NCI-H69 (cell line): ENCODE data around the gene DNAI4.
"Not testable (repeated sequence)": the region's sequence is repeated elsewhere in the genome, so short reads cannot be mapped to it uniquely, and the experiment has no call there.

Source experiments
- DNase-seq: peaks from one replicate; lab custom pipeline; 2025; lab: John Stamatoyannopoulos, UW

Gene DNAI4

GRCh38 chr1:66929146-66929688 lies 4.6 kb upstream of the DNAI4 start:
- peak; percentile 11 for DNase-seq

- peak; percentile 4 for DNase-seq
Measured at GRCh38 chr1:66927528-66927927, 2.9 kb upstream of the DNAI4 start.

GRCh38 chr1:66925944-66926343 lies 1.3 kb upstream of the DNAI4 start:
- DNase-seq, result peak; percentile 76

DNA sequence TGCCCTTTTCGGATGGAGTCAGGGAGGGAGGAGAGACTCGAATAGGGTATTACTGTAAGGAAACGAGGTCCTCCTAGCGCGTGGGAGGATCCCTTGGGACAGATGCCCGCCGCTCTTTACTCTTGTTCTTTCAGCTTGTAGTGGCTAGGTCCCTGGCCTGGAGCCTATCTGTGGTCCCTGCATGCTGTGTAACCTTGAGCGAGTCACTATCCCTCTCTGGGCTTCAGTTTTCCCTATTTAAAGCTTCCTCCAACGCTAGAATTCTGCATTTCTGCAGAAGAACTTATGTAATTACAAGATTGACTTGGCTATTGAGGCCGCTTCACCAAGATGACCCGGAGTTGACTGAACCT lies 878 bp upstream of the DNAI4 start:
- no peak for DNase-seq

DNA sequence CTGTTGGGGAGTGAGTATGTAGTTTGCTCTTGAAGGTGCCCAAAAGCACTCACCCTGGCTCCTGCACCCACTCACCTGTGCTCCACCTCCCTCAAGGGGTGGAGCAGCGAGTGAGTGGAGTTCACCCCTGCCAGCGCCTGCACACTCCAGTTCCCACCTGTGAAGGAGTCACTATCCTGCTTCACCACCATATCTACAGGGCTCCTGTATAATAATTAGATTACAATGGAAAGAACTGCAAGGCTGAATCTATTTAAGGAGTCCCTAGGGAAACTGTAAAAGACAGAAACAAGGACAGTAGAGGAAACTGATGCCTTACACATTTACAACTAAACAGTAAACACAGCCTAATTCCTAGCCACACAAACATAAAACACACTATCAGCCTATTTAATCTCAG lies 4.1 kb downstream of the DNAI4 start:
- DNase-seq, result no peak

- no peak for DNase-seq
Measured at GRCh38 chr1:66919828-66920227, 4.8 kb downstream of the DNAI4 start.

DNA sequence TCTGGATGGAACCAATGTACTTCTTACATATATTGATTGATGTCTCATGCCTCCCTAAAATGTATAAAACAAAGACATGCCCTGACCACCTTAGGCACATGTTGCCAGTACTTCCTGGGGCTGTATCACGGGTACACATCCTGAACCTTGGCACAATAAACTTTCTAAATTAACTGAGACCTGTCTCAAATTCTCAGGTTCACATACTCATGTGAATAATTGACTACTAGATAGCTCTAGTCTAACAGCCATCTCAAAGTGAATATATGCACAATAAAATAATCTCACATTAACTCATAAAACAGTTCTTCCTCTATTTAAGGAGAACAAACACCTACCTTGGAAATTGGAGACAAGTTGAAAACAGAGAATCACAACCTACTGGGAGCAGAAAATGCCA lies 5.6 kb downstream of the DNAI4 start:
- no peak for DNase-seq

DNA sequence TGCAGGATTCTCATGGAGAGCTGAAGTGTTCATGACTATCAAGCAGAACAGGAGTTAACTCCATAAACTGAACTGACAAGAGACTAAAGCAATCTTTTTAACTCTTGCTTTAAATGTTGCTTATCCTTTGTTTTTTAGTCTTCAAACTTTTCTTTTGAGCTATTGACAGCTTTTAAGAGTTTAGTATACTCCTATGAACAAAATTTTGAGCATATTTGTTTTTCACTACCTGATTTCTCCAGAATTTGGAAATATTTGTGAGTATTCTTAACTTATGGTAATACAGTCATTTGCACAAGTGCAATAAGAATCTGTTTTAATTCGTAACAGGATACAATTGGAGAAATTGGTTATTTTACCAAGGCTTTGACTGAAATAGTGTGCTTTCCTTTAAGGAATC lies 7.2 kb downstream of the DNAI4 start:
- DNase-seq, result no peak

DNA sequence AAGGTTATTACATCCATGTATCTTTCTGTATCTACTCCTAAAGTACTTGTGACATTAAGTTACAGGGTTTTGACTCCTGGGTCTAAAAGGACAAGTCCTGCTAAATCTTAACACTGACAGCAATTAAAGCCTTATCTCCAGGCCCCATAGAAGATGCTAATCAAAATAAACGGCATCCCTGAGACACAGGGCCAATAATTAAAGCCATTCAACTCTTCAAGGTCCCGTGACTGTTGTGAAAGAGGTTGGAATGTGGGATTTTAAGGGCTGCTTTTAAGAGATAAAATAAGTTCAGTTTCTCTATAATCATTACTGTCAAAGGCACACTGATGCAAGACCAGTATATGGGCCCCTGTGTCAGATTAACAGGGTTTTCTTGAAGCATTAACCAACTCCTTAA lies 8.3 kb downstream of the DNAI4 start:
- DNase-seq, result no peak

- DNase-seq, result not testable (repeated sequence)
Measured at GRCh38 chr1:66915203-66915602, 9.5 kb downstream of the DNAI4 start.

DNA sequence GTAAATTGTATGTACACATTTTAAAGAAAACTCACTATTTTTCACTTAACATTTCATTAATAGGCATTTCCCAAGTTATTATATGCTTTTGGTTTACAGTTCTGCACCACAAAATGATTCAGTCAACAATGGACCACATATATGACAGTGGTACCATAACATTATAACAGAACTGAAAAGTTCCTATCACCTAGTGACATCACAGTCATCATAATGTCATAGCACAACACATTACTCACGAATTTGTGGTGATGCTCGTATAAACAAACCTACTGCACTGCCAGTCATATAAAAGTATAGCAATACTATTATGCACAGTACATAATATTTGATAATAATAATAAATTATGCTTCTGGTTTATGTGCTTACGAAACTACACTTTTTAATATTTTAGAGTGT lies 30.9 kb downstream of the DNAI4 start:
- DNase-seq, result no peak

DNA sequence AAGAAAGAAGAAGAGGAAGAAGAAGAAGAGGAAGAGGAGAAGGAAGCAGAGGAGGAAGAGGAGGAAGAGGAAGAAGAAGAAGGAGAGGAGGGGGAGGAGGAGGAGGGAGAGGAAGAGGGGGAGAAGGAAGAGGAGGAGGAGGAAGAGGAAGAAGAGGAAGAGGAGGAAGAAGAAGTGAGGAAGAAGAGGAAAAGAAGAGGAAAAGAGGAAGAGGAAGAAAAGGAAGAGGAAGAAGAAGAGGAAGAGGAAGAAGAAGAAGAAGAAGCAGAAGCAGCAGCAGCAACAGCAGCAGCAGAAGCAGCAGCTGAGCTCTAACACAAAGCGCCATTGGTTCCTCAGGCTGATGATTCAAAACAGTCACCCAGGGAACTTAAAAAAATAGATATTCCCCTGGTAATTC lies 34.0 kb downstream of the DNAI4 start:
- no peak for DNase-seq

GRCh38 chr1:66889030-66889429 lies 35.6 kb downstream of the DNAI4 start:
- no peak for DNase-seq

DNA sequence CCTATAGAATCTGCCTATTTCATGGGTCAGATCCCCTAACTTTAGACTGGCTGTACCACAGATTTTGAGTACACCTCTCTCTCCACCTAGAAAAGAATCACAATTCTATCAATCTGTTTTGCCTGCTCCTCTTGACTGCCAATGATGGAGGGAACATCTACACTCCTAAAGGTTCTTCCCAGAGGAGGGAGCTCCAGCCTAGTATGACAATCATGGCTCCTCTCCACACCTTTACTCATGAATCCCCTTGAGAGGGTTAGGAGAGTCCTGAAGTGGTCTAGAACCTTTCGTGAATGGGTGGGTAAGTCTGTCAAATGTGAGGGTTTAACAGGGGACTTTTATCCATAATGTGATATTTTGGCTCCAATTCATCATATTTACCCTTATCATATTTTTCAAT lies 48.0 kb downstream of the DNAI4 start:
- no peak for DNase-seq

- DNase-seq, result no peak
Measured at GRCh38 chr1:66873111-66873510, 51.5 kb downstream of the DNAI4 start.

DNA sequence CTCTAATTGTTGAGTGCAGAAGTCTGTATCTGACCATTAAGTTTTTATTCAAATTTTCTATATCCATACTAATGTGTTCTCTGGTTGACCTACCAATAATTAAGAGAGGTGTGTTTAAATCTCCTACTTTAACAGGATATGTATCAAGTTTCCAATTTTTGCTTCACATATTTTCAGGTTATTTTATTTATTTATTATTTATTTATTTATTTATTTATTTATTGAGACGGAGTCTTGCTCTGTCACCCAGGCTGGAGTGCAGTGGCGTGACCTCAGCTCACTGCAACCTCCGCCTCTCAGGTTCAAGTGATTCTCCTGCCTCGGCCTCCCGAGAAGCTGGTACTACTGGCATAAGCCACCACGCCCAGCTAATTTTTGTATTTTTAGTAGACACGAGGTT lies 52.6 kb downstream of the DNAI4 start:
- not testable (repeated sequence) for DNase-seq

GRCh38 chr1:66867501-66867900 lies 57.2 kb downstream of the DNAI4 start:
- no peak for DNase-seq

GRCh38 chr1:66860529-66860928 lies 64.1 kb downstream of the DNAI4 start:
- no peak for DNase-seq

DNA sequence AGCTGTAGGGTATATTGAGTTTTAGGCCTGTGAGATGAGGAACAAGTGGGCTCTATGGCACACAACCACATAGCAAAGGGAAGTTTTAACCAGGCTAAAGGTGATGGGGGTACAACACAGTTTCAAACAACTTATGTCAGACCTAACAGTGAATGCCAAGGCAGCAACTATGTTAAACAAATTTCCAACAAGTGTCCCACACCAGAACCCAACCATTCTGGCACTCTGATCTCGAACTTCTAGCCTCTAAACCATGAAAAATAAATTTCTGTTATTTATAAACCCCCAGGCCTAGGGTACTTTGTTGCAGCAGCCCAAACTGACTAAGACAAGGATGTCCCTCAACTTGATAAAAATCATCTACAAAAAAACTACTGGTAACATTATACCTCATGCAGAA lies 71.3 kb downstream of the DNAI4 start:
- DNase-seq, result no peak

- DNase-seq, result no peak
Measured at GRCh38 chr1:66852870-66853269, 71.8 kb downstream of the DNAI4 start.

DNA sequence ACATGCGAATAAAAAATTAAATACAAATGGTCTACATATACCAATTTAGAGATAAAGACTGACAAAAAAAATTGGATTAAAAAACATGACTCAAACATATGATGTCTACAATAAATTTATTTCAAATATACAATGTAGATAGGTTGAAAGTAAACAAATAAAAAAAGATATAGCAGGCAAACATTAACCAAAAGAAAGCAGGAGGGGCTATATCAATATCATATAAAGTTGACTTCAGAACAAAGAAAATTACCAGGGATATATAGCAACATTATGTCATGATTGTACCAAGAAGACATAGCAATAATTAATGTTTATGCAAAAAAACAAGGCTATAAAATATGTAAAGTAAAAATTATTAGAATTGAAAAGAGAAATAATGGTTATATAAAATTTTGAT lies 73.7 kb downstream of the DNAI4 start:
- no peak for DNase-seq

GRCh38 chr1:66848193-66848592 lies 76.5 kb downstream of the DNAI4 start:
- no peak for DNase-seq

GRCh38 chr1:66840929-66841328 lies 83.7 kb downstream of the DNAI4 start:
- peak; percentile 6 for DNase-seq

DNA sequence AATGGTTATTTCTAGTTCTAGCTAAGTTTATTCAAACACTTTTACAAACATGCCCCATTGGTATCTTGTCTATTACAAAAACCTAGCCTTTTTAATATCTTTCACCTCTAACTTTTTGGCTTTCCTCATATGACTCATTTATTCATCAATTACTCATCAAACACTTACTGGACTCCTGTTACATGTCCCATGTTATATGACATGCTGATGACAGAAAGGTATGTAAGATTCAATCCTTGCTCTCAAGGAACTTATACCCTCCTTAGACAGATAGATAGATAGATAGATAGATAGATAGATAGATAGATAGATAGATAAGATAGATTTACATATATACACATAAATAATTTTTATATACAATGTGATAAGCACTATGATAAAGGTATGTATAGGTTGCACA lies 89.7 kb downstream of the DNAI4 start:
- DNase-seq, result no peak

- DNase-seq, result no peak
Measured at GRCh38 chr1:66833112-66833511, 91.5 kb downstream of the DNAI4 start.
